HG03575 (cell line): ENCODE data around the gene ARHGEF4.

ENCODE experiments used
- ATAC-seq: cut with Tn5 transposase; IDR thresholded peaks from one replicate; pipeline ENCODE4 v1.9.1; 2021; ENCODE audit not compliant: unreplicated experiment, insufficient number of reproducible peaks, low FRiP score; ENCODE audit errors: extremely low read depth

ARHGEF4 gene

GRCh38 chr2:130873700-130874346, 37.1 kb downstream of the ARHGEF4 start:
- ATAC-seq = no peak

- ATAC-seq = no peak
Measured at GRCh38 chr2:130874512-130874911, 37.8 kb downstream of the ARHGEF4 start.

- no peak for ATAC-seq
Measured at GRCh38 chr2:130875935-130876334, 39.2 kb downstream of the ARHGEF4 start.

GRCh38 chr2:130877258-130877657, 40.5 kb downstream of the ARHGEF4 start:
- ATAC-seq = no peak

GRCh38 chr2:130878316-130878715, 41.6 kb downstream of the ARHGEF4 start:
- ATAC-seq = no peak

- no peak for ATAC-seq
Measured at GRCh38 chr2:130878933-130879332, 42.2 kb downstream of the ARHGEF4 start.

GRCh38 chr2:130882111-130882690, 45.5 kb downstream of the ARHGEF4 start:
- no peak for ATAC-seq

- ATAC-seq = no peak
Measured at GRCh38 chr2:130882991-130883390, 46.3 kb downstream of the ARHGEF4 start.

GRCh38 chr2:130883496-130883895, 46.8 kb downstream of the ARHGEF4 start:
- no peak for ATAC-seq

- no peak for ATAC-seq
Measured at GRCh38 chr2:130884013-130884412, 47.3 kb downstream of the ARHGEF4 start.

- ATAC-seq = no peak
Measured at GRCh38 chr2:130884503-130884902, 47.8 kb downstream of the ARHGEF4 start.

- no peak for ATAC-seq
Measured at GRCh38 chr2:130887643-130888042, 50.9 kb downstream of the ARHGEF4 start.

- ATAC-seq = no peak
Measured at GRCh38 chr2:130890941-130891669, 54.4 kb downstream of the ARHGEF4 start.

- no peak for ATAC-seq
Measured at GRCh38 chr2:130891966-130892365, 55.3 kb downstream of the ARHGEF4 start.

GRCh38 chr2:130892793-130893785, 56.4 kb downstream of the ARHGEF4 start:
- ATAC-seq = no peak

- no peak for ATAC-seq
Measured at GRCh38 chr2:130894326-130894942, 57.7 kb downstream of the ARHGEF4 start.

GRCh38 chr2:130896813-130897212, 60.1 kb downstream of the ARHGEF4 start:
- ATAC-seq = no peak

- ATAC-seq = no peak
Measured at GRCh38 chr2:130898553-130898952, 61.8 kb downstream of the ARHGEF4 start.

GRCh38 chr2:130899306-130899705, 62.6 kb downstream of the ARHGEF4 start:
- ATAC-seq = no peak
